ENCODE data around the gene ZNF358.

Gene ZNF358

GRCh38 chr19:7524992-7525739 is 9.3 kb downstream of the ZNF358 start:
- Histone ChIP-seq H4K20me1 (ENCODE audit: low read depth, low read length) (no peaks in the 10 kb centered on the region), H3K9ac (ENCODE audit: low read length) (no peak overlapping the region), H3K27me3 (ENCODE audit: low read length) (no peaks in the 10 kb centered on the region), H3K9me3 (ENCODE audit: insufficient read depth, low read length) (no peaks in the 10 kb centered on the region), H3K79me2 (ENCODE audit: insufficient read depth, low read length) (no peaks in the 10 kb centered on the region), H3K27ac (ENCODE audit: low read depth, low read length) (no peak overlapping the region), H3K9me2 (replicated peaks; ENCODE audit: insufficient read depth, low read length) (no peaks in the 10 kb centered on the region), H3F3A (ENCODE audit: insufficient read depth) (no peaks in the 10 kb centered on the region), H3K36me3 (ENCODE audit: low read length) (no peaks in the 10 kb centered on the region), H2AFZ (ENCODE audit: low read depth, low read length, severe bottlenecking) (no peak overlapping the region), H3K4me3 (ENCODE audit: insufficient read depth, low read length, poor library complexity, severe bottlenecking) (no peak overlapping the region), H3K4me2 (ENCODE audit: low read depth, low read length, poor library complexity, severe bottlenecking) (no peak overlapping the region)
- TF ChIP-seq CTCF (IDR thresholded peaks at IDR 0.05; ENCODE audit: insufficient read depth, low read length, poor library complexity, severe bottlenecking) (no peak), EZH2phosphoT487 (conservative IDR thresholded peaks at IDR 0.05; ENCODE audit: low read length) (no peak)

- Histone ChIP-seq H3K9me3 (ENCODE audit: insufficient read depth, low read length) (no peaks in the 10 kb centered on the region), H4K20me1 (ENCODE audit: low read depth, low read length) (no peaks in the 10 kb centered on the region), H3K9me2 (replicated peaks; ENCODE audit: insufficient read depth, low read length) (no peaks in the 10 kb centered on the region), H3F3A (ENCODE audit: insufficient read depth) (no peaks in the 10 kb centered on the region), H3K27ac (ENCODE audit: low read depth, low read length) (no peak overlapping the region), H3K79me2 (ENCODE audit: insufficient read depth, low read length) (no peaks in the 10 kb centered on the region), H3K4me3 (ENCODE audit: insufficient read depth, low read length, poor library complexity, severe bottlenecking) (no peak overlapping the region), H3K27me3 (ENCODE audit: low read length) (no peaks in the 10 kb centered on the region), H3K4me2 (ENCODE audit: low read depth, low read length, poor library complexity, severe bottlenecking) (no peak overlapping the region), H3K9ac (ENCODE audit: low read length) (no peak overlapping the region), H2AFZ (ENCODE audit: low read depth, low read length, severe bottlenecking) (no peak overlapping the region), H3K36me3 (ENCODE audit: low read length) (no peaks in the 10 kb centered on the region)
- TF ChIP-seq EZH2phosphoT487 (conservative IDR thresholded peaks at IDR 0.05; ENCODE audit: low read length), result no peak
- TF ChIP-seq CTCF (IDR thresholded peaks at IDR 0.05; ENCODE audit: insufficient read depth, low read length, poor library complexity, severe bottlenecking), result no peak
Observed at GRCh38 chr19:7526059-7526929, 10.4 kb downstream of the ZNF358 start.

GRCh38 chr19:7527516-7528191 is 11.8 kb downstream of the ZNF358 start:
- H3K9me3 ChIP-seq (ENCODE audit: insufficient read depth, low read length), result no peaks in the 10 kb centered on the region
- H2AFZ ChIP-seq (ENCODE audit: low read depth, low read length, severe bottlenecking), result no peak overlapping the region
- H3F3A ChIP-seq (ENCODE audit: insufficient read depth), result no peaks in the 10 kb centered on the region
- H3K4me3 ChIP-seq (ENCODE audit: insufficient read depth, low read length, poor library complexity, severe bottlenecking), result no peak overlapping the region
- no peaks in the 10 kb centered on the region for H3K79me2 ChIP-seq (ENCODE audit: insufficient read depth, low read length)
- no peaks in the 10 kb centered on the region for H3K27me3 ChIP-seq (ENCODE audit: low read length)
- no peak overlapping the region for H3K4me2 ChIP-seq (ENCODE audit: low read depth, low read length, poor library complexity, severe bottlenecking)
- no peaks in the 10 kb centered on the region for H3K9me2 ChIP-seq (replicated peaks; ENCODE audit: insufficient read depth, low read length)
- no peaks in the 10 kb centered on the region for H4K20me1 ChIP-seq (ENCODE audit: low read depth, low read length)
- H3K36me3 ChIP-seq (ENCODE audit: low read length), result no peaks in the 10 kb centered on the region
- no peak overlapping the region for H3K27ac ChIP-seq (ENCODE audit: low read depth, low read length)
- no peak for TF ChIP-seq CTCF (IDR thresholded peaks at IDR 0.05; ENCODE audit: insufficient read depth, low read length, poor library complexity, severe bottlenecking)
- no peak for TF ChIP-seq EZH2phosphoT487 (conservative IDR thresholded peaks at IDR 0.05; ENCODE audit: low read length)
- no peak overlapping the region for H3K9ac ChIP-seq (ENCODE audit: low read length)

Measured in SU-DHL-6 (cell line).